GM18526 (cell line): ENCODE data around the gene VEGFB.

Experiments
- POLR2A ChIP-seq: IDR thresholded peaks from 3 replicates; pipeline ENCODE4 v1.6.1; 2011; ENCODE audit not compliant: insufficient read length; ENCODE audit errors: extremely low read depth

Gene VEGFB

GRCh38 chr11:64224151-64224890 lies 10.1 kb upstream of the VEGFB start:
- TF ChIP-seq POLR2A, result peak; percentile 24

- TF ChIP-seq POLR2A, result no peak
Observed at GRCh38 chr11:64224891-64225607, 9.3 kb upstream of the VEGFB start.

GRCh38 chr11:64225608-64226506 lies 8.5 kb upstream of the VEGFB start, which contains the start of the genes NUDT22 and TRPT1:
NUDT22 (plus strand) TSS chr11:64226274; CDS start chr11:64226653, 379 bp downstream.
TRPT1 (minus strand) TSS chr11:64226186; CDS start chr11:64225860, 326 bp downstream.
- peak; percentile 80 for TF ChIP-seq POLR2A

GRCh38 chr11:64226507-64227051 lies 7.8 kb upstream of the VEGFB start:
- TF ChIP-seq POLR2A, result no peak

GRCh38 chr11:64227405-64227956 lies 6.9 kb upstream of the VEGFB start:
- no peak for TF ChIP-seq POLR2A

- no peak for TF ChIP-seq POLR2A
Observed at GRCh38 chr11:64229090-64229743, 5.2 kb upstream of the VEGFB start.

- no peak for TF ChIP-seq POLR2A
Observed at GRCh38 chr11:64229744-64230170, 4.6 kb upstream of the VEGFB start.

GRCh38 chr11:64230171-64230984 lies 4.0 kb upstream of the VEGFB start, which contains the start of gene DNAJC4:
DNAJC4 (plus strand) TSS chr11:64230548; CDS start chr11:64230855, 307 bp downstream.
- TF ChIP-seq POLR2A, result peak; percentile 52

- no peak for TF ChIP-seq POLR2A
Observed at GRCh38 chr11:64230985-64231365, 3.4 kb upstream of the VEGFB start.

- TF ChIP-seq POLR2A, result no peak
Observed at GRCh38 chr11:64231546-64231945, 2.8 kb upstream of the VEGFB start.

- no peak for TF ChIP-seq POLR2A
Observed at GRCh38 chr11:64232182-64232966, 2.0 kb upstream of the VEGFB start.

- TF ChIP-seq POLR2A, result no peak
Observed at GRCh38 chr11:64232967-64233315, 1.4 kb upstream of the VEGFB start.
